Progenitor cell of endocrine pancreas (in vitro differentiated cells): ENCODE data around the gene RASEF. TPM values are rescaled to one million over a fixed set of nuclear protein-coding genes. Genes with fewer than 3 reads are reported as not detected.

Source experiments
- DNase-seq: peaks from one replicate; pipeline ENCODE4 v3.0.0; 2021; ENCODE audit warnings: low spot score; ENCODE audit not compliant: unreplicated experiment
- H3K27ac Mint-ChIP-seq: 2 replicates; pipeline ENCODE4 v1.8.0; 2021; ENCODE audit warnings: mild to moderate bottlenecking, moderate library complexity, mixed read lengths
- H3K27me3 Mint-ChIP-seq: 2 replicates; pipeline ENCODE4 v1.8.0; 2021; ENCODE audit warnings: mixed read lengths
- H3K36me3 Mint-ChIP-seq: 2 replicates; pipeline ENCODE4 v1.8.0; 2022; ENCODE audit warnings: mixed read lengths; ENCODE audit not compliant: insufficient read depth
- H3K4me1 Mint-ChIP-seq: 2 replicates; pipeline ENCODE4 v1.8.0; 2021; ENCODE audit warnings: low read depth, mixed read lengths
- H3K4me3 Mint-ChIP-seq: 2 replicates; pipeline ENCODE4 v1.8.0; 2021; ENCODE audit warnings: low read depth, mild to moderate bottlenecking, moderate library complexity, mixed read lengths
- H3K9me3 Mint-ChIP-seq: 2 replicates; pipeline ENCODE4 v1.8.0; 2021; ENCODE audit warnings: low read depth, mixed read lengths
- CTCF ChIP-seq: fragments of 200-600 bp; sonication (generic); IDR thresholded peaks from one replicate; pipeline ENCODE4 v1.5.0; 2021; ENCODE audit warnings: antibody characterized with exemption, mild to moderate bottlenecking; ENCODE audit not compliant: unreplicated experiment
- total RNA-seq: library from RNA; stranded (reverse); gene quantifications from 2 replicates; pipeline ENCODE4 v1.2.1, GENCODE V29; 2021

The RASEF gene
- total RNA-seq, 1 donor from 2014 or later, result 13.1 TPM

GRCh38 chr9:83034026-83034425 lies 28.9 kb downstream of the RASEF start:
- no peak for DNase-seq
- H3K4me1 Mint-ChIP-seq, result peaks cover 9% of the 10 kb centered on the region
- no peak overlapping the region for H3K4me3 Mint-ChIP-seq
- H3K36me3 Mint-ChIP-seq, result peaks cover 4% of the 10 kb centered on the region
- no peak for TF ChIP-seq CTCF
- H3K27me3 Mint-ChIP-seq, result no peaks in the 10 kb centered on the region
- H3K9me3 Mint-ChIP-seq, result peaks cover 11% of the 10 kb centered on the region
- H3K27ac Mint-ChIP-seq, result no peak overlapping the region

DNA sequence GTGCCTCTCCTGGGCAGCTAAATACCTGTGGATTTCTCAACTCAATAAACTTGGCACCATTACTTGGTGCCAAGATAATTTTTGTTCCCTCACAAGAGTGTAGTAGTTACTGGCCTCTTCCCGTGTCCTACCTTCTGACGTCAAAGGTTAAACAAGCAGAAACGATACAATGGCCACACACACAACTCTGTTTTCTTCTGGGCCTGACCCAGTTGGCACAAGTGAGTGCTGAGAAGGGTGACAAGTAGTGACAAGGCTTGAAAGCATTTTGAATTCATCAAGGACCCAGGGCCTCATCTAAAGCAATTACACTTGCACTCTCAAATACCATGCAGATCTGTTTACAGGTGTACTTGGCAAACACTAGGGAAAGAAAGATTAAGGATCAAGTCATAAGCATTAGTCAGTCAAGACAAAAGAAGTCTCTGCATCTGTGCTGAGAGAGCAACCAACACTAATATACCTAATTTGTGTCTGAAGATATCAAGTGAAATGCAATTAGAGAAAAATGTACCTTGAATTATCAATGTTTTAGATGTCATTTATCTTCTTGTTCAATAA lies 30.8 kb downstream of the RASEF start:
- peaks cover 7% of the 10 kb centered on the region for H3K4me1 Mint-ChIP-seq
- no peak for DNase-seq
- peaks cover 4% of the 10 kb centered on the region for H3K36me3 Mint-ChIP-seq
- H3K9me3 Mint-ChIP-seq, result peaks cover 11% of the 10 kb centered on the region
- H3K4me3 Mint-ChIP-seq, result no peak overlapping the region
- no peak overlapping the region for H3K27ac Mint-ChIP-seq
- TF ChIP-seq CTCF, result no peak
- no peaks in the 10 kb centered on the region for H3K27me3 Mint-ChIP-seq

- Mint-ChIP-seq H3K27me3 (no peaks in the 10 kb centered on the region), H3K9me3 (peaks cover 11% of the 10 kb centered on the region), H3K36me3 (peaks cover 4% of the 10 kb centered on the region), H3K4me3 (no peak overlapping the region), H3K27ac (no peak overlapping the region), H3K4me1 (peaks cover 7% of the 10 kb centered on the region)
- TF ChIP-seq CTCF, result no peak
- no peak for DNase-seq
Observed at GRCh38 chr9:83030391-83031107, 32.4 kb downstream of the RASEF start.

GRCh38 chr9:83029531-83030137 lies 33.3 kb downstream of the RASEF start:
- DNase-seq, result no peak
- Mint-ChIP-seq H3K4me1 (peaks cover 7% of the 10 kb centered on the region), H3K9me3 (peaks cover 11% of the 10 kb centered on the region), H3K4me3 (no peak overlapping the region), H3K36me3 (peaks cover 4% of the 10 kb centered on the region), H3K27ac (no peak overlapping the region), H3K27me3 (no peaks in the 10 kb centered on the region)
- TF ChIP-seq CTCF, result no peak

- Mint-ChIP-seq H3K4me1 (peaks cover 4% of the 10 kb centered on the region), H3K27me3 (no peaks in the 10 kb centered on the region), H3K4me3 (no peak overlapping the region), H3K36me3 (peaks cover 3% of the 10 kb centered on the region), H3K9me3 (peaks cover 11% of the 10 kb centered on the region), H3K27ac (no peak overlapping the region)
- no peak for TF ChIP-seq CTCF
- DNase-seq, result no peak
Observed at GRCh38 chr9:83027153-83027891, 35.6 kb downstream of the RASEF start.
